SK-N-SH (cell line): Measurements from ENCODE around the gene PDE4D. TPM values are rescaled to one million over a fixed set of nuclear protein-coding genes. Genes with fewer than 3 reads are reported as not detected.

Experiments
- CTCF ChIA-PET: fragments of 300-600, 350-600 bp; formaldehyde crosslinking; extraction: SDS; loops from one replicate; lab custom pipeline; 2021; lab: Yijun Ruan, JAX
- POLR2A ChIA-PET: fragments of 350-600 bp; sonication (Branson Sonifier 250); formaldehyde crosslinking; extraction: SDS; loops from one replicate; lab custom pipeline; 2020; ENCODE audit warnings: antibody characterized with exemption, inconsistent platforms; lab: Yijun Ruan, JAX
- DNase-seq: peaks from one replicate; pipeline ENCODE4 v3.0.0; 2012
- H2AFZ ChIP-seq: fragments of 200-600 bp; sonication (generic); 2 replicates; pipeline ENCODE4 v1.8.1; 2016; ENCODE audit warnings: antibody characterized with exemption, mild to moderate bottlenecking, low read depth
- H3F3A ChIP-seq: fragments of 200-600 bp; sonication (generic); replicated peaks from 2 replicates; pipeline ENCODE3; 2016; ENCODE audit warnings: antibody characterized with exemption, mild to moderate bottlenecking; ENCODE audit not compliant: insufficient read depth
- H3K27ac ChIP-seq, 2 experiments: fragments of 200-500 bp in 1 of 2; fragments of 200-600 bp in 1 of 2; sonication (Bioruptor generic) in 1 of 2; sonication (generic), shearing (Covaris generic) in 1 of 2; 2 replicates each; pipeline versions ENCODE4 v1.5.1 to v1.6.1; 2014 to 2016; ENCODE audit warnings: low read depth in 2 of 2, inconsistent platforms in 1 of 2, low read length in 1 of 2, mild to moderate bottlenecking in 1 of 2, mixed read lengths in 1 of 2
- H3K27me3 ChIP-seq: fragments of 200-600 bp; sonication (generic), shearing (Covaris generic); 2 replicates; pipeline ENCODE4 v1.6.1; 2016; ENCODE audit warnings: mixed run types; ENCODE audit not compliant: insufficient read depth
- H3K36me3 ChIP-seq, 2 experiments: fragments of 200-500 bp in 1 of 2; fragments of 200-600 bp in 1 of 2; sonication (Bioruptor generic) in 1 of 2; sonication (generic) in 1 of 2; replicated peaks in 1 of 2; 2 replicates each; pipeline versions ENCODE3 to v1.5.1; 2014 to 2016; ENCODE audit warnings: low read length in 1 of 2, mild to moderate bottlenecking in 1 of 2; ENCODE audit not compliant: insufficient read depth in 2 of 2, control insufficient read depth in 1 of 2
- H3K4me1 ChIP-seq, 2 experiments: fragments of 200-500 bp in 1 of 2; fragments of 200-600 bp in 1 of 2; sonication (Bioruptor generic) in 1 of 2; sonication (generic), shearing (Covaris generic) in 1 of 2; 2 replicates each; pipeline versions ENCODE4 v1.5.1 to v1.6.1; 2014 to 2016; ENCODE audit warnings: low read depth in 1 of 2, low read length in 1 of 2, mixed run types in 1 of 2; ENCODE audit not compliant: insufficient read depth in 2 of 2, control insufficient read depth in 1 of 2
- H3K4me2 ChIP-seq: fragments of 200-600 bp; sonication (generic), shearing (Covaris generic); 2 replicates; pipeline ENCODE4 v1.6.1; 2017; ENCODE audit warnings: mixed run types
- H3K4me3 ChIP-seq, 2 experiments: fragments of 200-500 bp in 1 of 2; fragments of 200-600 bp in 1 of 2; sonication (Bioruptor generic) in 1 of 2; sonication (generic), shearing (Covaris generic) in 1 of 2; 2 replicates each; pipeline versions ENCODE4 v1.5.1 to v1.8.1; 2014 to 2016; ENCODE audit warnings: low read depth in 2 of 2, inconsistent platforms in 1 of 2, low read length in 1 of 2, mild to moderate bottlenecking in 1 of 2, mixed read lengths in 1 of 2, moderate library complexity in 1 of 2
- H3K79me2 ChIP-seq: fragments of 200-600 bp; sonication (generic); 2 replicates; pipeline ENCODE4 v1.8.1; 2017; ENCODE audit warnings: mild to moderate bottlenecking; ENCODE audit not compliant: insufficient read depth
- H3K9ac ChIP-seq: fragments of 200-600 bp; sonication (generic); 2 replicates; pipeline ENCODE4 v1.6.1; 2017; ENCODE audit warnings: mixed run types
- H3K9me2 ChIP-seq: fragments of 200-600 bp; sonication (generic); 2 replicates; pipeline ENCODE4 v1.6.1; 2017; ENCODE audit warnings: mixed run types
- H3K9me3 ChIP-seq: fragments of 200-600 bp; sonication (generic); 2 replicates; pipeline ENCODE4 v1.6.1; 2017; ENCODE audit warnings: mixed run types, mild to moderate bottlenecking, moderate library complexity
- H4K20me1 ChIP-seq: fragments of 200-600 bp; sonication (generic); 2 replicates; pipeline ENCODE4 v1.6.1; 2017; ENCODE audit warnings: mild to moderate bottlenecking, mixed run types; ENCODE audit not compliant: insufficient read depth
- CHD2 ChIP-seq: fragments of 150-350 bp; IDR thresholded peaks from 2 replicates; pipeline ENCODE4 v1.6.1; 2018; ENCODE audit warnings: low read length; ENCODE audit not compliant: partially characterized antibody
- CTCF ChIP-seq: fragments of 200-600 bp; sonication (generic); IDR thresholded peaks from 2 replicates; pipeline ENCODE4 v1.6.1; 2017; ENCODE audit warnings: antibody characterized with exemption, mild to moderate bottlenecking, moderate library complexity
- ELF1 ChIP-seq: IDR thresholded peaks from 2 replicates; pipeline ENCODE4 v1.4.0; 2012
- EP300 ChIP-seq, 2 experiments: IDR thresholded peaks; 2 replicates each; pipeline versions ENCODE4 v1.4.0 to v1.6.1; 2012; ENCODE audit warnings: borderline replicate concordance in 1 of 2, low read depth in 1 of 2, low read length in 1 of 2
- EZH2phosphoT487 ChIP-seq: fragments of 200-600 bp; sonication (generic); IDR thresholded peaks from 2 replicates; pipeline ENCODE4 v1.6.1; 2017; ENCODE audit warnings: low read depth, mixed run types, mild to moderate bottlenecking, antibody characterized with exemption, moderate library complexity, borderline replicate concordance
- FOSL2 ChIP-seq: IDR thresholded peaks from 2 replicates; pipeline ENCODE4 v1.4.0; 2012; ENCODE audit warnings: low read depth, mild to moderate bottlenecking, moderate library complexity, borderline replicate concordance
- FOXJ3 ChIP-seq: sonication (generic); formaldehyde crosslinking; IDR thresholded peaks from 2 replicates; pipeline ENCODE4 v1.5.1; 2020; ENCODE audit warnings: mild to moderate bottlenecking, missing genetic modification reagents
- FOXM1 ChIP-seq: IDR thresholded peaks from 2 replicates; pipeline ENCODE4 v1.4.0; 2012; ENCODE audit warnings: low read depth, mild to moderate bottlenecking
- GABPA ChIP-seq: IDR thresholded peaks from 2 replicates; pipeline ENCODE4 v1.4.0; 2012; ENCODE audit warnings: low read depth, mild to moderate bottlenecking
- JUND ChIP-seq: IDR thresholded peaks from 2 replicates; pipeline ENCODE4 v1.4.0; 2012
- MAX ChIP-seq: IDR thresholded peaks from 2 replicates; pipeline ENCODE4 v1.4.0; 2012; ENCODE audit warnings: low read depth
- MXI1 ChIP-seq: IDR thresholded peaks from 2 replicates; pipeline ENCODE4 v1.6.1; 2012; ENCODE audit warnings: mild to moderate bottlenecking, low read depth, low read length, improper control_type of control experiment
- NFIC ChIP-seq: IDR thresholded peaks from 2 replicates; pipeline ENCODE4 v1.4.0; 2012; ENCODE audit warnings: borderline replicate concordance
- NRF1 ChIP-seq: IDR thresholded peaks from 2 replicates; pipeline ENCODE4 v1.6.1; 2012; ENCODE audit warnings: low read depth, mild to moderate bottlenecking, low read length
- POLR2AphosphoS5 ChIP-seq: IDR thresholded peaks from 2 replicates; pipeline ENCODE4 v1.6.1; 2012; ENCODE audit warnings: low read depth, low read length
- RFX5 ChIP-seq: IDR thresholded peaks from 2 replicates; pipeline ENCODE4 v1.6.1; 2012; ENCODE audit warnings: mild to moderate bottlenecking, improper control_type of control experiment, low read length
- SIN3A ChIP-seq: IDR thresholded peaks from 2 replicates; pipeline ENCODE4 v1.6.1; 2012; ENCODE audit warnings: low read depth, mild to moderate bottlenecking, low read length, moderate library complexity, borderline replicate concordance
- TCF12 ChIP-seq: IDR thresholded peaks from 2 replicates; pipeline ENCODE4 v1.4.0; 2012
- TEAD4 ChIP-seq: IDR thresholded peaks from 2 replicates; pipeline ENCODE4 v1.4.0; 2012; ENCODE audit warnings: mild to moderate bottlenecking, borderline replicate concordance; ENCODE audit not compliant: insufficient read depth
- USF2 ChIP-seq: fragments of 150-350 bp; IDR thresholded peaks from 2 replicates; pipeline ENCODE4 v1.6.1; 2017; ENCODE audit warnings: antibody characterized with exemption, low read length, low read depth, borderline replicate concordance
- YY1 ChIP-seq: IDR thresholded peaks from 2 replicates; pipeline ENCODE4 v1.4.0; 2012; ENCODE audit warnings: low read depth, mild to moderate bottlenecking
- WGBS: methylation state at CpG from one replicate; pipeline ENCODE4 v1.1.6; 2017; ENCODE audit warnings: low lambda C conversion rate; 5-methylcytosine and 5-hydroxymethylcytosine counted together
- polyA plus RNA-seq, 3 experiments: library from polyadenylated mRNA; depleted of rRNA; stranded (reverse); fragments of >200 nt; gene quantifications; 2 replicates each; pipeline ENCODE4 v1.2.3, GENCODE V29; 2012

The PDE4D gene
- polyA plus RNA-seq, 1 of the 3 experiments (the other 2 are of a cell fraction): 2.4 TPM

GRCh38 chr5:59039296-59040023 is 854.1 kb downstream of the PDE4D start:
- ChIA-PET POLR2A (interaction anchor here (1.8 kb wide), 1 partner anchor 89 kb away, joined by 14 read pairs; no protein-coding TSS in a partner anchor), CTCF (interaction anchor here (0.7 to 1.8 kb wide), 6 partner anchors 56 to 142 kb away, joined by 3 to 8 read pairs (median 4); no protein-coding TSS in a partner anchor)
- H3K9ac ChIP-seq: peak overlapping the region; percentile 69
- DNase-seq: peak; percentile 87
- H3K36me3 ChIP-seq: no peaks in the 10 kb centered on the region
- H3K4me3 ChIP-seq: peak overlapping the region; percentile 74 to 76
- H3K27ac ChIP-seq: peak overlapping the region; percentile 41 to 50; a peak in 2 of 4 replicates
- no peaks in the 10 kb centered on the region for H3K27me3 ChIP-seq
- no peaks in the 10 kb centered on the region for H3K9me2 ChIP-seq
- TF ChIP-seq FOXM1: no peak
- TF ChIP-seq USF2: no peak
- TF ChIP-seq TEAD4: 0 out of 2 replicates have a peak, but pooled peaks have one; percentile 8
- TF ChIP-seq NFIC: no peak
- TF ChIP-seq MXI1: peak; percentile 47; the same call in 1 of the 2 replicates
- TF ChIP-seq CTCF: no peak
- no peak for TF ChIP-seq YY1
- TF ChIP-seq CHD2: no peak
- no peak for TF ChIP-seq JUND
- TF ChIP-seq EZH2phosphoT487: no peak
- TF ChIP-seq ELF1: peak; percentile 35; the same call in 1 of the 2 replicates
- TF ChIP-seq NRF1: peak; percentile 12; the same call in 1 of the 2 replicates
- no peak for TF ChIP-seq SIN3A
- peak; percentile 36; the same call in 1 of the 2 replicates for TF ChIP-seq FOSL2
- TF ChIP-seq POLR2AphosphoS5: peak; percentile 15; the same call in 1 of the 2 replicates
- no peak for TF ChIP-seq FOXJ3 (CRISPR knock-in tag)
- 0 out of 4 replicates have a peak, but pooled peaks of 1 of the 2 experiments have one; percentile 38 for TF ChIP-seq EP300 (IDR thresholded peaks at IDR 0.05; ENCODE audit: borderline replicate concordance in 1 of 2, low read depth in 1 of 2, low read length in 1 of 2)
- peak; percentile 71 for TF ChIP-seq MAX
- peak; percentile 45 for TF ChIP-seq TCF12
- TF ChIP-seq RFX5: no peak
- TF ChIP-seq GABPA: no peak; the same call in 1 of the 2 replicates
- H4K20me1 ChIP-seq: no peaks in the 10 kb centered on the region
- H3K4me2 ChIP-seq: peak overlapping the region; percentile 91
- no peaks in the 10 kb centered on the region for H3K9me3 ChIP-seq
- WGBS: 3% methylated on average over 22 of the region's 87 CpGs
- H3K79me2 ChIP-seq: peaks cover 11% of the 10 kb centered on the region; the same call in 1 of the 2 replicates
- peaks cover 26 to 45% of the 10 kb centered on the region in 2 experiments for H3K4me1 ChIP-seq
- peak overlapping the region; percentile 93 for H2AFZ ChIP-seq
- H3F3A ChIP-seq: peaks cover 33% of the 10 kb centered on the region
